ENCODE measurements around the gene HEXD. TPM values are rescaled to one million over a fixed set of nuclear protein-coding genes. Genes with fewer than 3 reads are reported as not detected.
A peak's percentile ranks its signal among the peaks of the same experiment; 100 is the strongest.

HEXD gene
- polyA plus RNA-seq, 3 donors: 8.9 to 61.5 (median 12.7) TPM

GRCh38 chr17:82400830-82401229 is 17.3 kb upstream of the HEXD start:
- Histone ChIP-seq H2AFZ (ENCODE audit: insufficient read depth, low read depth, low read length, poor library complexity, severe bottlenecking) (peak overlapping the region; percentile 49), H3K27ac (ENCODE audit: low read depth in 1 of 2, low read length in 2 of 2) (peak overlapping the region; percentile 47 to 66), H4K20me1 (ENCODE audit: insufficient read depth, low read length) (no peaks in the 10 kb centered on the region), H3K4me1 (ENCODE audit: control insufficient read depth in 1 of 2, insufficient read depth in 2 of 2, low read length in 2 of 2) (peaks cover 28 to 30% of the 10 kb centered on the region in 2 donors), H3K27me3 (ENCODE audit: control insufficient read depth in 2 of 2, insufficient read depth in 2 of 2, low read length in 2 of 2) (no peaks in the 10 kb centered on the region), H3K9ac (ENCODE audit: insufficient read depth, low read length, poor library complexity, severe bottlenecking) (no peak overlapping the region), H3K36me3 (replicated peaks in 1 of 2; ENCODE audit: control insufficient read depth in 1 of 2, insufficient read depth in 2 of 2, low read length in 2 of 2) (peaks cover 13 to 20% of the 10 kb centered on the region in 2 donors), H3K4me3 (replicated peaks in 1 of 3; ENCODE audit: low read depth in 2 of 3, low read length in 3 of 3) (peak overlapping the region; percentile 13 to 66 (median 22)), H3K9me3 (replicated peaks in 1 of 2; ENCODE audit: control insufficient read depth in 1 of 2, insufficient read depth in 1 of 2, low read length in 2 of 2) (no peaks in the 10 kb centered on the region), H3K79me2 (ENCODE audit: insufficient read depth, low read length) (no peaks in the 10 kb centered on the region), H3K4me2 (replicated peaks; ENCODE audit: extremely low read depth, low read length, poor library complexity, severe bottlenecking) (peak overlapping the region; percentile 74)
- Mint-ChIP-seq H3K27me3 (ENCODE audit: low read depth in 3 of 3) (peaks cover 1 to 6% (median 3%) of the 10 kb centered on the region in 3 donors), H3K4me3 (peak overlapping the region; percentile 84 to 94), H3K9me3 (no peaks in the 10 kb centered on the region), H3K27ac (peak overlapping the region; percentile 78 to 94 (median 88)), H3K4me1 (peaks cover 27% of the 10 kb centered on the region), H3K36me3 (peaks cover 23 to 51% of the 10 kb centered on the region in 2 donors)
- WGBS (ENCODE audit: insufficient coverage): 0% methylated on average over 12 of the region's 19 CpGs
- peak; percentile 70 to 84 (median 82) for DNase-seq
- TF ChIP-seq, protein P1, sequence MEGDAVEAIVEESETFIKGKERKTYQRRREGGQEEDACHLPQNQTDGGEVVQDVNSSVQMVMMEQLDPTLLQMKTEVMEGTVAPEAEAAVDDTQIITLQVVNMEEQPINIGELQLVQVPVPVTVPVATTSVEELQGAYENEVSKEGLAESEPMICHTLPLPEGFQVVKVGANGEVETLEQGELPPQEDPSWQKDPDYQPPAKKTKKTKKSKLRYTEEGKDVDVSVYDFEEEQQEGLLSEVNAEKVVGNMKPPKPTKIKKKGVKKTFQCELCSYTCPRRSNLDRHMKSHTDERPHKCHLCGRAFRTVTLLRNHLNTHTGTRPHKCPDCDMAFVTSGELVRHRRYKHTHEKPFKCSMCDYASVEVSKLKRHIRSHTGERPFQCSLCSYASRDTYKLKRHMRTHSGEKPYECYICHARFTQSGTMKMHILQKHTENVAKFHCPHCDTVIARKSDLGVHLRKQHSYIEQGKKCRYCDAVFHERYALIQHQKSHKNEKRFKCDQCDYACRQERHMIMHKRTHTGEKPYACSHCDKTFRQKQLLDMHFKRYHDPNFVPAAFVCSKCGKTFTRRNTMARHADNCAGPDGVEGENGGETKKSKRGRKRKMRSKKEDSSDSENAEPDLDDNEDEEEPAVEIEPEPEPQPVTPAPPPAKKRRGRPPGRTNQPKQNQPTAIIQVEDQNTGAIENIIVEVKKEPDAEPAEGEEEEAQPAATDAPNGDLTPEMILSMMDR (IDR thresholded peaks at IDR 0.05): no peak
- intact Hi-C loops (cut with micrococcal nuclease): no loop called here

GRCh38 chr17:82402865-82403264 is 15.3 kb upstream of the HEXD start:
- Histone ChIP-seq H3K4me3 (replicated peaks in 1 of 3; ENCODE audit: low read depth in 2 of 3, low read length in 3 of 3) (no peak overlapping the region), H3K27ac (ENCODE audit: low read depth in 1 of 2, low read length in 2 of 2) (no peak overlapping the region), H3K4me2 (replicated peaks; ENCODE audit: extremely low read depth, low read length, poor library complexity, severe bottlenecking) (no peak overlapping the region), H2AFZ (ENCODE audit: insufficient read depth, low read depth, low read length, poor library complexity, severe bottlenecking) (no peak overlapping the region), H3K79me2 (ENCODE audit: insufficient read depth, low read length) (no peaks in the 10 kb centered on the region), H3K36me3 (replicated peaks in 1 of 2; ENCODE audit: control insufficient read depth in 1 of 2, insufficient read depth in 2 of 2, low read length in 2 of 2) (peaks cover 16 to 24% of the 10 kb centered on the region in 2 donors), H3K9ac (ENCODE audit: insufficient read depth, low read length, poor library complexity, severe bottlenecking) (no peak overlapping the region), H3K27me3 (ENCODE audit: control insufficient read depth in 2 of 2, insufficient read depth in 2 of 2, low read length in 2 of 2) (no peaks in the 10 kb centered on the region), H3K4me1 (ENCODE audit: control insufficient read depth in 1 of 2, insufficient read depth in 2 of 2, low read length in 2 of 2) (peaks cover 33 to 35% of the 10 kb centered on the region in 2 donors), H3K9me3 (replicated peaks in 1 of 2; ENCODE audit: control insufficient read depth in 1 of 2, insufficient read depth in 1 of 2, low read length in 2 of 2) (no peaks in the 10 kb centered on the region), H4K20me1 (ENCODE audit: insufficient read depth, low read length) (no peaks in the 10 kb centered on the region)
- peaks cover 35% of the 10 kb centered on the region for H3K4me1 Mint-ChIP-seq
- H3K36me3 Mint-ChIP-seq: peaks cover 33 to 54% of the 10 kb centered on the region in 2 donors
- no peak for DNase-seq
- intact Hi-C loops (cut with micrococcal nuclease): no loop called here
- H3K9me3 Mint-ChIP-seq: no peaks in the 10 kb centered on the region
- 95% methylated on average over 4 of the region's 7 CpGs for WGBS (ENCODE audit: insufficient coverage)
- H3K4me3 Mint-ChIP-seq: no peak overlapping the region
- TF ChIP-seq, protein P1 (IDR thresholded peaks at IDR 0.05): no peak
- H3K27me3 Mint-ChIP-seq (ENCODE audit: low read depth in 3 of 3): peaks cover 3 to 6% (median 4%) of the 10 kb centered on the region in 3 donors
- H3K27ac Mint-ChIP-seq: no peak overlapping the region
